Heart left ventricle (tissue), 16 donors: Measurements from ENCODE around the gene BCL2L13. TPM values are rescaled to one million over a fixed set of nuclear protein-coding genes. Genes with fewer than 3 reads are reported as not detected.

ENCODE experiments used
- ATAC-seq, 4 donors: fragments of 200-7000 bp; cut with Tn5 transposase; one replicate each; pipeline ENCODE4 v1.9.1; 2020 to 2022; ENCODE audit warnings: moderate library complexity in 4 of 4, mild to moderate bottlenecking in 3 of 4, moderate number of reproducible peaks in 1 of 4
- DNase-seq, 5 donors: peaks; one replicate each; pipeline ENCODE4 v3.0.0-alpha.2; 2020
- H3K27ac ChIP-seq, 12 donors: fragments of 200-600 bp; sonication (generic) in 4 of 12; one replicate each; pipeline versions ENCODE4 v1.5.0 to v1.8.0; 2016 to 2022; ENCODE audit warnings: mild to moderate bottlenecking in 2 of 12
- H3K27me3 ChIP-seq, 9 donors: fragments of 200-600 bp; sonication (generic) in 2 of 9; one replicate each; pipeline versions ENCODE4 v1.5.1 to v1.8.0; 2016 to 2022; ENCODE audit warnings: mild to moderate bottlenecking in 3 of 9
- H3K36me3 ChIP-seq, 9 donors: fragments of 200-600 bp; sonication (generic) in 2 of 9; one replicate each; pipeline versions ENCODE4 v1.5.0 to v1.8.0; 2018 to 2022; ENCODE audit warnings: mild to moderate bottlenecking in 2 of 9
- H3K4me1 ChIP-seq, 12 donors: fragments of 200-600 bp; sonication (generic) in 4 of 12; one replicate each; pipeline versions ENCODE4 v1.5.0 to v1.8.0; 2016 to 2022; ENCODE audit warnings: mild to moderate bottlenecking in 3 of 12
- H3K4me3 ChIP-seq, 12 donors: fragments of 200-600 bp; sonication (generic) in 4 of 12; one replicate each; pipeline versions ENCODE4 v1.5.0 to v1.8.0; 2017 to 2022; ENCODE audit warnings: mild to moderate bottlenecking in 9 of 12, moderate library complexity in 4 of 12
- H3K9me3 ChIP-seq, 12 donors: fragments of 200-600 bp; sonication (generic) in 4 of 12; one replicate each; pipeline versions ENCODE4 v1.5.0 to v1.8.0; 2016 to 2022; ENCODE audit warnings: mild to moderate bottlenecking in 1 of 12
- CTCF ChIP-seq, 12 donors: fragments of 200-600 bp; sonication (generic) in 4 of 12; IDR thresholded peaks; one replicate each; pipeline versions ENCODE4 v1.5.0 to v1.8.0; 2018 to 2022; ENCODE audit warnings: antibody characterized with exemption in 12 of 12, mild to moderate bottlenecking in 5 of 12
- POLR2A ChIP-seq, 2 donors: fragments of 450-650 bp; IDR thresholded peaks; one replicate each; pipeline ENCODE4 v1.6.1; 2017; ENCODE audit warnings: antibody characterized with exemption in 2 of 2, mild to moderate bottlenecking in 2 of 2, moderate library complexity in 2 of 2
- WGBS, 4 donors: extraction: QIAGEN DNeasy Blood & Tissue Kit in 2 of 4; methylation state at CpG; one replicate each; pipeline versions ENCODE4 v1.1.5 to v1.1.7; 2013 to 2018; 5-methylcytosine and 5-hydroxymethylcytosine counted together
- intact Hi-C, 10 donors: fragments of 100-400 bp; cut with DNase I; formaldehyde crosslinking; loops; one replicate each; pipeline versions ENCODE4 v1.11.1 to v1.14.2; 2022
- polyA plus RNA-seq, 2 donors: library from polyadenylated mRNA; stranded (reverse); fragments of 200-250 nt; gene quantifications; one replicate each; pipeline ENCODE4 v1.2.3, GENCODE V29; 2013
- total RNA-seq, 9 donors: library from RNA; depleted of rRNA in 2 of 9; stranded (reverse); fragments of >200 nt in 2 of 9; fragmentation: NEBNext Ultra II Directional in 3 of 9; extraction: Animal tissue kit (Norgen Biotek cat#: 25700) in 3 of 9; gene quantifications; one replicate each; pipeline versions ENCODE4 v1.1.0 to v1.2.4, GENCODE V29; 2016 to 2023
- donor health status: ischemic (EF 13 %, LVEDD 7.1; RV severe dilation, severe dysfunction).
- donor health status: healthy with polysubstance abuse.
- donor health status: DM: no; HTN: yes; CAD: no.
- donor health status: DM: no; HTN: no; CAD: no.
- donor health status: ischemic (EF 25% LVEDD 6.9; RV normal size, moderate dysfunction).
- donor health status: ischemic (EF 25% LVEDD 5.7; RV mildly dilated, moderate dysfunction).
- donor health status: healthy.
- donor health status: DM: yes; HTN: yes; CAD: no.
- donor health status: ischemic (EF 35%, LVEDD 5.7; RV mildly dilated, moderate dysfunction).
- donor health status: nonischemic (EF 11% LVEDD 7.7; RV severe dilation, severe dysfunction).
- donor health status: DM: yes; HTN: yes; CAD: no.
- donor health status: PGD.
- donor health status: ischemic (EF 29% LVEDD 5.4; RV normal size, mild dysfunction).
- donor health status: nonischemic (EF 23%, LVEDD 6.1; RV moderate dilation, normal function).

Gene BCL2L13
- total and polyA plus RNA-seq, 11 donors: 46.3 to 187 (median 89.6) TPM

GRCh38 chr22:17777717-17778044 lies 139.1 kb downstream of the BCL2L13 start:
- Histone ChIP-seq H3K36me3 (no peaks in the 10 kb centered on the region), H3K4me3 (peak overlapping the region in 10 of 12 donors; percentile 16 to 65 (median 34)), H3K9me3 (no peaks in the 10 kb centered on the region), H3K4me1 (peaks cover 0 to 70% (median 11%) of the 10 kb centered on the region in 12 donors), H3K27ac (peak overlapping the region in 9 of 12 donors; percentile 25 to 95 (median 62)), H3K27me3 (no peaks in the 10 kb centered on the region)
- intact Hi-C loops: loop anchor here in 1 of 10 donors (5.0 kb wide), 1 partner anchor 35 kb away; no protein-coding TSS in a partner anchor
- TF ChIP-seq POLR2A (IDR thresholded peaks at IDR 0.05) (no peak), CTCF (IDR thresholded peaks at IDR 0.05) (no peak)
- ATAC-seq: no peak
- peak in 1 of 5 donors; percentile 41 for DNase-seq
- 60 to 73% (median 70%) methylated on average over 6 of the region's 6 CpGs for WGBS, 4 donors

- WGBS, 4 donors: 93 to 99% (median 96%) methylated on average over 14 to 23 of the region's 23 CpGs
- Histone ChIP-seq H3K27ac (no peak overlapping the region), H3K4me1 (peaks cover 0 to 64% (median 8%) of the 10 kb centered on the region in 12 donors), H3K27me3 (no peaks in the 10 kb centered on the region), H3K36me3 (no peaks in the 10 kb centered on the region), H3K4me3 (peak overlapping the region in 1 of 12 donors; percentile 65), H3K9me3 (no peaks in the 10 kb centered on the region)
- TF ChIP-seq POLR2A (IDR thresholded peaks at IDR 0.05) (no peak), CTCF (IDR thresholded peaks at IDR 0.05) (no peak)
- no peak for ATAC-seq
- DNase-seq: peak in 1 of 5 donors; percentile 51
- intact Hi-C loops: loop anchor here in 1 of 10 donors (5.0 kb wide), 1 partner anchor 36 kb away; no protein-coding TSS in a partner anchor
Observed at GRCh38 chr22:17778412-17778976, 139.9 kb downstream of the BCL2L13 start.

GRCh38 chr22:17779286-17780115 lies 140.9 kb downstream of the BCL2L13 start:
- WGBS, 4 donors: 75 to 81% (median 76%) methylated on average over 23 to 27 of the region's 27 CpGs

More at GRCh38 chr22:17779286-17780115, 140.9 kb downstream of the BCL2L13 start:
- intact Hi-C loops: loop anchor here in 3 of 10 donors (5.0 to 10.0 kb wide), 3 partner anchors 37 to 605 kb away; partner anchors contain the start of gene SLC25A18 (in 1 of the 3)
- no peak for TF ChIP-seq POLR2A (IDR thresholded peaks at IDR 0.05)
- no peak for TF ChIP-seq CTCF (IDR thresholded peaks at IDR 0.05)
- DNase-seq: peak in 1 of 5 donors; percentile 5
- ATAC-seq: no peak
- no peak overlapping the region for H3K27ac ChIP-seq
- no peaks in the 10 kb centered on the region for H3K36me3 ChIP-seq
- H3K4me3 ChIP-seq: no peak overlapping the region
- H3K4me1 ChIP-seq: peaks cover 0 to 60% (median 8%) of the 10 kb centered on the region in 12 donors
- H3K9me3 ChIP-seq: no peaks in the 10 kb centered on the region
- H3K27me3 ChIP-seq: no peaks in the 10 kb centered on the region
